ENCODE results near the gene MRPS27. TPM values are rescaled to one million over a fixed set of nuclear protein-coding genes. Genes with fewer than 3 reads are reported as not detected.

MRPS27 gene
- total and polyA plus RNA-seq, 9 of the 15 experiments (the other 6 are each of a cell fraction or from before 2014, with no cell fraction given): 73.6 to 144 (median 106) TPM

- no peak for TF ChIP-seq PRDM10 (IDR thresholded peaks at IDR 0.05; ENCODE audit: partially characterized antibody)
These were observed 38.1 kb downstream of the MRPS27 start (continued) for GRCh38 chr5:72281764-72282499.

- Histone ChIP-seq H3K79me2 (ENCODE audit: control insufficient read depth, insufficient read depth, low read length) (peaks cover 28% of the 10 kb centered on the region; the same call in 2 of the 3 replicates), H3K9me1 (ENCODE audit: control insufficient read depth, insufficient read depth, low read length) (no peaks in the 10 kb centered on the region), H3K4me1 (replicated peaks in 1 of 2; ENCODE audit: control insufficient read depth in 2 of 2, insufficient read depth in 2 of 2, low read length in 2 of 2) (peaks cover 7 to 33% of the 10 kb centered on the region in 2 experiments; a peak in 3 of 5 replicates), H2AFZ (ENCODE audit: low read depth, low read length) (no peak overlapping the region), H3K4me3 (no peak overlapping the region), H3K27ac (ENCODE audit: extremely low read depth, low read depth, low read length) (peak overlapping the region; percentile 73), H3K36me3 (ENCODE audit: control insufficient read depth, insufficient read depth, low read length) (peaks cover 55% of the 10 kb centered on the region), H3K4me2 (ENCODE audit: insufficient read depth, low read length) (peak overlapping the region; percentile 51; the same call in 1 of the 2 replicates), H3K27me3 (ENCODE audit: control insufficient read depth in 2 of 2, insufficient read depth in 2 of 2, low read length in 2 of 2) (no peaks in the 10 kb centered on the region), H3K9me3 (replicated peaks; ENCODE audit: control insufficient read depth, insufficient read depth, low read depth, low read length) (no peaks in the 10 kb centered on the region), H3K9ac (ENCODE audit: insufficient read depth in 1 of 2, low read depth in 2 of 2, low read length in 2 of 2) (peak overlapping the region in 1 of 2 experiments; percentile 54; a peak in 1 of 4 replicates), H4K20me1 (replicated peaks; ENCODE audit: control insufficient read depth, insufficient read depth, low read length) (no peaks in the 10 kb centered on the region)
- ChIA-PET CTCF (ENCODE audit: low intra/inter-chr PET ratio) (interaction anchor here (1.3 kb wide), 1 partner anchor 143 kb away, joined by 3 read pairs; no protein-coding TSS in a partner anchor), POLR2A (interaction anchor here (0.9 to 3.1 kb wide), 4 partner anchors 11 to 33 kb away, joined by 3 to 17 read pairs (median 5); no protein-coding TSS in a partner anchor)
- FAIRE-seq (no peak), ATAC-seq (peak; percentile 53), DNase-seq (ENCODE audit: extremely low read depth in 1 of 4, low spot score in 3 of 4) (no peak)
- no TSS peak for BruUV-seq (replicated peaks)
- 42% methylated on average over 1 of the region's 1 CpG for WGBS (ENCODE audit: insufficient coverage, low coverage, missing lambda C conversion rate)
- intact Hi-C loops (cut with micrococcal nuclease) (loop anchor here (5.0 kb wide), 1 partner anchor 49 kb away; no protein-coding TSS in a partner anchor), in situ Hi-C loops (cut with MboI) (no loop called here)
- TF ChIP-seq ZNF175 (CRISPR knock-in tag; IDR thresholded peaks at IDR 0.05; ENCODE audit: low read depth): peak; percentile 51
- TF ChIP-seq GABPA (tag; conservative IDR thresholded peaks at IDR 0.05; ENCODE audit: low read depth): 0 out of 2 replicates have a peak, but pooled peaks have one; percentile 12
- TF ChIP-seq KDM4B (IDR thresholded peaks at IDR 0.05; ENCODE audit: borderline replicate concordance in 2 of 2, low read depth in 1 of 2): no peak
- TF ChIP-seq SMAD3 (CRISPR knock-in tag; conservative IDR thresholded peaks at IDR 0.05): 0 out of 2 replicates have a peak, but pooled peaks have one; percentile 8
- 0 out of 2 replicates have a peak, but pooled peaks have one; percentile 64 for TF ChIP-seq RHOXF2B (CRISPR knock-in tag; conservative IDR thresholded peaks at IDR 0.05)
- TF ChIP-seq USF2 (CRISPR knock-in tag; IDR thresholded peaks at IDR 0.05): no peak
- TF ChIP-seq ATF6 (CRISPR knock-in tag; IDR thresholded peaks at IDR 0.05): no peak
- no peak for TF ChIP-seq NFIX (CRISPR knock-in tag; IDR thresholded peaks at IDR 0.05; ENCODE audit: low read depth)
- no peak for TF ChIP-seq TCF3 (CRISPR knock-in tag; IDR thresholded peaks at IDR 0.05)
- TF ChIP-seq YY1 (IDR thresholded peaks at IDR 0.05; ENCODE audit: borderline replicate concordance in 1 of 3, control insufficient read depth in 1 of 3, extremely low read depth in 1 of 3, insufficient read depth in 3 of 3, insufficient read length in 1 of 3, insufficient replicate concordance in 2 of 3, low read depth in 1 of 3, low read length in 2 of 3): no peak
These were observed 38.6 kb downstream of the MRPS27 start for GRCh38 chr5:72281430-72281763.
